ENCODE data around the gene ZNRF1.

Gene ZNRF1

GRCh38 chr16:75000481-75001081 is 1.8 kb downstream of the ZNRF1 start:
- H3K27ac ChIP-seq = peak overlapping the region in 1 of 2 donors; percentile 92
- no peak for DNase-seq (ENCODE audit: low spot score)
- TF ChIP-seq CTCF (IDR thresholded peaks at IDR 0.05) = no peak
- peak overlapping the region; percentile 96 for H3K4me3 ChIP-seq

GRCh38 chr16:75002474-75002873 is 3.6 kb downstream of the ZNRF1 start:
- Histone ChIP-seq H3K4me3 (no peak overlapping the region), H3K27ac (no peak overlapping the region)
- no peak for TF ChIP-seq CTCF (IDR thresholded peaks at IDR 0.05)
- DNase-seq (ENCODE audit: low spot score) = no peak

GRCh38 chr16:75003931-75004330 is 5.1 kb downstream of the ZNRF1 start:
- no peak for TF ChIP-seq CTCF (IDR thresholded peaks at IDR 0.05)
- no peak for DNase-seq (ENCODE audit: low spot score)
- no peak overlapping the region for H3K27ac ChIP-seq
- H3K4me3 ChIP-seq = no peak overlapping the region

- no peak for TF ChIP-seq CTCF (IDR thresholded peaks at IDR 0.05)
- no peak overlapping the region for H3K27ac ChIP-seq
- no peak overlapping the region for H3K4me3 ChIP-seq
- no peak for DNase-seq (ENCODE audit: low spot score)
Observed at GRCh38 chr16:75004460-75004859, 5.6 kb downstream of the ZNRF1 start.

GRCh38 chr16:75005697-75006096 is 6.9 kb downstream of the ZNRF1 start:
- Histone ChIP-seq H3K27ac (no peak overlapping the region), H3K4me3 (no peak overlapping the region)
- no peak for DNase-seq (ENCODE audit: low spot score)
- no peak for TF ChIP-seq CTCF (IDR thresholded peaks at IDR 0.05)

GRCh38 chr16:75007443-75007842 is 8.6 kb downstream of the ZNRF1 start:
- H3K27ac ChIP-seq = no peak overlapping the region
- TF ChIP-seq CTCF (IDR thresholded peaks at IDR 0.05) = no peak

GRCh38 chr16:75010427-75010826 is 11.6 kb downstream of the ZNRF1 start:
- TF ChIP-seq CTCF (IDR thresholded peaks at IDR 0.05) = no peak
- DNase-seq (ENCODE audit: low spot score) = no peak
- Histone ChIP-seq H3K27ac (no peak overlapping the region), H3K4me3 (no peak overlapping the region)

More at GRCh38 chr16:75007443-75007842, 8.6 kb downstream of the ZNRF1 start:
- H3K4me3 ChIP-seq = no peak overlapping the region
- no peak for DNase-seq (ENCODE audit: low spot score)

All from coronary artery (tissue), 2 donors.